ENCODE measurements around the gene ACAA1.
"Not testable (repeated sequence)": the region's sequence is repeated elsewhere in the genome, so short reads cannot be mapped to it uniquely, and the experiment has no call there.

Gene ACAA1

DNA sequence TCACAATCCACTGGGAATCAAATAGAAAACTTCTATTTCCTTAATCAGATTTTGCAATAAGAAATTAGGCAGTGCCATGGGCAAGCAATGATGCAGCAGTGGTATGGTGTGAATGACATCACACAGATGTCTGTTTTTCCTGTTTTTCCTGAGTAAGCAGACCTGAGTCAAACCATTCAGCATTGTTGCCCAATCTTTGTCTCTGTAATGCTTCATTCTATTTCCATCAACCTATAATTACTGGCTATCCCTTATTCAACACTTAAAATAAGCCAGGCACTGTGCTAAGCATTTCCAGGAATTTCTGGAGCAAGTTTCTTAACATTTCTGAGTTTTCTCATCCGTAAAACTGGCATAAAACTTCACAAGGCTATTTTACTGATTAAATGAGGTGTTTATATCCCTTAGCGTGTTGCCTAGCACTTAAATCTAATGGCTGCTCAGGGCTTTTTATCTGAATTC is 17.1 kb upstream of the ACAA1 start:
- DNase-seq = no peak

DNA sequence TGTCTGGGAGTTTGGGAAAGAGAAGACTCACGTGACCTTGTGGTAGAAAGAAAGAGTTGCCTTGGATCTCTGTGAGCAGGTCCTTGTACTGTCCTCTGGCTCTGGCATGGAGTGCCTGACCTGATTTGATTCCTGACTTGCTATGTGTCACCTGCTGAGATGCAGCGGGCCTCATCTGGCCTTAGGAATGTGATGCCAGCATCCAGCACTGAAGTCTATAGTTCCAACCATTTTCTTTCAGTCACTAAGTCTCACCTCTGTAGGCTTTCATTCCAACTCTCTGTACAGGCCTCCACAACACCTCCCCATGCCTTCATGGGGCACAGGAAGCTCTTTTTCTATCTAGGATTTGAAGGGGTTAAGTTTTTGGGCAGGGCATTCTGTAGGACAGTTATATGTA is 16.3 kb upstream of the ACAA1 start:
- DNase-seq = no peak

DNA sequence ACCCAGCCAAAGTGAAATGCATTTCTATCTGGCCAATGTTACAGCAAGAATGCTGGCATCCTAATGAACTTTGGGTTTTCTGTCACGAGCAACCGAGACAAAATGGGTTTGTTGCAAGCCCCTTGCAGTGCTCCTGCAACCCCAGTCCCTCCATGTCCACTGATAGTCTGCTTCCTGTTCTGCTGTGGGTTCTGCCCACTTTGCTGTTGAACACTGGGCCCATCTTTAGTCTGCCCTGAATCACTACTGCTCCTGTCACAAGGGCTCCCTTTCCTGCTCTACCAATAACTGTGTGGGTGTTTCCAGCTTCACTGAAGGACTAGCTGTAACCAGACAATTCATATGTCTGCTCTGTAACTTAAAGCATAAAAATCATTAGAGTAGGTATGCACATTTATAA is 15.7 kb upstream of the ACAA1 start:
- no peak for DNase-seq

DNA sequence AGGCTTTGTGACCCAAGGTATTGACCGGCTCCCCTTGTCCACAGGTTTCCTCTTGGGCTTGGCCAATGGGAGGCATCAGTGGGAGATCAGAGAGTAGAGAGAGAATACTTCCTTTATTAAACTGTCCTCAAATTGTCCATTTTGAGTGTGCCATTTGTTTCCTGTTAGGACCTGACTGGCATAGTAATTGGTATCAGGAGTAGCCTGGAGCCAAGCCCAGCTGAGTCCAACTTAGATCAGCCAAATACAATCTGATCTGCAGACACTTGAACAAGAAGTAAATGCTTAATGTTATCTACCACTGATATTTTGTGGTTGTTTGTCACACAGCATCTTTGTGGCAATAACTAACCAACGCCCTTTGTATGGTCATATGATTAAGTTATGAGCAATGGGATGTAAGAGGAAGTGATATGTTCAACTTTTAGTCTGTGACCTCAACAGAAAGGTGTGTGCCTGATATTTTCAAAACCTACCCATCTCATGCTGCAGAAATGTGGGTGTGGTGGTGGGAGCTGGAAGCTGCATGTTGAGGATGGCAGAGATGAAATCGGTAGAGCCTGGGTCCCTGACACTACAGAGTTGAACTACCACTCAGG is 14.8 kb upstream of the ACAA1 start:
- no peak for DNase-seq

DNA sequence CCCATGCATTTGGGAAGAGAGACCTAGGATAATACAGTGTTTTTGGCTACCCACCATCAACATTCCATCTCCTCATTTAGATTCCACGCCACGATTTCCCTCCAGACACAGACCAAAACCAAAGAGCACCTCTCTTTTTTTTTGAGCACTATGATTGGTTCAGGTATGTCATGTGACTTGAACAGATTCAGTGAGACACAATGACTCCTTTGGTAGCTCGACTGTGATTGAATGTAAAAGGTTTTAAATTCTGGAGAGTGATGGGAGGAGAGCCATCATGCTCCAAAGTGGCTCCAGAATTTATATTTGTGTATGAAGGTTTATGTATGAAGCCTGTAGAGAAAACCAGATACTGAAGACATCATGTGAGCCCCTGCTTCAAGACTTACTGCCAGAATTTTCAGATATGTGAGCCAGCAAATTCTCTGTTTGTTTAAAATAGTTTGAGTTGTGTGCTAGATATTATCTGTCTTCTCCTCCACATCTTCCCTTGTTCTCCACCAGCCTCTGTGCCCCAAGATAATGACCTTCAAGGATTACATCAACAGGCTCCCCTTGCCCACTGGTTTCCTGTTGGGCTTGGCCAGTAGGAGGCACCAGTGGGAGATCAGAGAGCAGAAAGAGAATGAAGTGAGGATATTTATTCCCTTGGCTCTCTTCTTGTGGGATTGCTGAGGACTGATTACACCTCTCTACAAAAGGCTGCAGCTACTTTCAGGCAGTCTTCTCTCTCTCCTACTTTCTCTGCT is 14.0 kb upstream of the ACAA1 start:
- no peak for DNase-seq

DNA sequence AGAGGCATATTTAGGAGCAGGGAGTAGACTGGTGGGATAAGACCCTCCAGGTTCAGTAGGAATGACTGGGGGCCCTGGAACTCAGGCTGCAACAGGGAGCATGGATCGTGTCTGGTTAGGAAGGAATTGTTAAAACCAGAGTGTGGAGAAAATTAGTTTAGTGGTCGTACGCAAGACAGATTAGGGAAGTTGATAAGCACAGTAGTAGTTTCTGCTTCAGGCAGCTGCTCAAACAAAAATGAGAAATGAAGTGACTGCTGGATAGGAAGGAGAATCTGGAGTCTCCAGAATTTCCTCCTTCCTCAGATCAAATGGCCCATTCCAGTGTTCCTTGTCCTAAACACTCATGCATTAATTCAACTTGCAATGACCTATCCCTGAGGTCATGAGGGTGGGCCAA is 12.8 kb upstream of the ACAA1 start:
- DNase-seq = no peak

DNA sequence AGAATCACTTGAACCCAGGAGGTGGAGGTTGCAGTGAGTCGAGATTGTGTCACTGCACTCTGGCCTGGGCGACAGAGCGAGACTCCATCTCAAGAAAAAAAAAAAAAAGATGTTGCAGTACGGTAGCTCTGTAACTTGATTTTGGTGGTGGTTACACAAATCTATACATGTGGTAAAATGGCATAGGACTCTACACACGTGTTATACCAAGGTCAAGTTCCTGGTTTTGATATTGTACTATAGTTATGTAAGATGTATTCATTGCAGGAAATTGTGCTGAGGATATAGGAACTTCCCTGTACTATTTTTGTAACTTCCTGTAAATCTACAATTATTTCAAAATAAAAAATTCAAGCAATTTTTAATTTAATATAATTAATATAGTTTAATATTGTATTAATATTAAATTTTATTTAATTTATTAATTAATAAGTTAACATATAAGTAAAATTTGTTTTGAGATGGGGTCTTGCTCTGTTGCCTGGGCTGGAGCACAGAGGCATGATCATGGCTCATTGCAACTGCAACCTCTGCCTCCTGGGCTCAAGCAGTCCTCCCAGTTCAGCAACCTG is 11.5 kb upstream of the ACAA1 start:
- DNase-seq = no peak

DNA sequence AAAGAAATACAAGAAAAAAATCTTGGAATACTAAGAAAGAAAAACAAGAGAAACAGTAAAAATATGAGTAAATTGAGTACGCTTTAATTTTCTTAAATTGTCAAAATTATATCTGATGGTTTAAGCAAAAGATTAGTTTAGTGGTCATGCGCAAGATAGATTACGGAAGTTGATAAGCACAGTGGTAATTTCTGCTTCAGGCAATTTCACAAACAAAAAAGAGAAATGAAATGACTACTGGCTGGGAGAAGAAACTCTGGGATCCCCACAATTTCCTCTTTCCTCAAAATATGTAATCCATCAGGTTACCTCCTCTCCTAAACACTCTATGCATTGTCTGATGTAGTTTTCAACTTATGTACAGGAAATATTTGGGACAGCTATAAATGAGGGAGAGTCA is 10.5 kb upstream of the ACAA1 start:
- no peak for DNase-seq

DNA sequence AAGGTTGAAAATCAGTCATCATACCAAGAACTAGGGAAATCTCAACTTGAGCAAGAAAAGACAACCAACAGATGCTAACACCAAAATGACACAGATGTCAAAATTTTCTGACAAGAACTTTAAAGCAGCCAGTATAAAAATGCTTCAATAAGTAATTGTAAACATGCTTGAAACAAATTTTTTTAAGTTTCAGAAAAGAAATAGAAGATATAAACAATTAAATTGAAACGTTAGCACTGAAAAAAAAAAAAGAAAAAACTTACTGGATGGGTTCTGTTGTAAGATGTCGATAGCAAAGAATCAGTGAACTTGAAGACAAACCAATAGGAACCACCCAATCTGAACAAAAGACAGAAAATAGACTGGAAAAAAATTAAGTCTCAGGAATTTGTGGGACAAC is 9.6 kb upstream of the ACAA1 start:
- DNase-seq = no peak

DNA sequence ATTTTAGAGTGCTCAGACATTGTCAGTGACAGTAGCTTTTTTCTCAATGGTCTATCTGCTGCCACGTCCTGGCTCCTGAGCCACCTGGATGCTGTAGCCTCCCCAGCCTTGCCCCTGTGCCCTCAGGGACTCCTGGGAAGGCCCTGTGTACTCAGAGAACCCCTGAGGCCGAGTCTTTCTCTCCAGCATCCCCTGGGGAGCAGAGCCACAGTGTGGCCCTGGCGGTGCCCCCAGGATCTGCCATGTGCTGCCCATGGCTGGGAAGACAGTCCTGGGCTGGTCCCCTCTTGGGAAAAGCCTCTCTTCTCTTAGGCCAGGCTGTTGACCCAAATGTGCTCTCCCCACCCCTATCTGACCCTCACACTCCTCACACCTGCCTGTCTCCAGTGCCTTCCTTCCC is 6.6 kb upstream of the ACAA1 start:
- no peak for DNase-seq

DNA sequence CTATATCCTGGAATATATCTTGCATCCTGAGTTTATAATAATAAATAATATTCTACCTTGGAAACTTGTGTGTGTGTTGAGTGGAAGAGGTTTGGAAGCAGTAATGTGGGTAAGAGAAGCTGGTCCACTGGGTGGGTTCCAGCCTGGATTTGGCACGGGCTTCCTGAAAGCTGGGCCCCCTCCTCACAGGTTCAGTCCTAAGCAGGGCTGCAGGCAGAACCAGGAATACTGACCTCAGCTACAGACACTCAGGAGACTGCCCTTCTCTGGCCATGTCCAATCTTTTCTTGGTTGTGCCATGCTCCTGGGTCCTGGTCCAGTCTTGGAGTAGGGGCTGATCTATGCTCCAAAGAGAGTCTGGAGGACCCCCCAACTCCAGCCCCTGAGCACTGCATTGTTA is 6.0 kb upstream of the ACAA1 start:
- DNase-seq = no peak

DNA sequence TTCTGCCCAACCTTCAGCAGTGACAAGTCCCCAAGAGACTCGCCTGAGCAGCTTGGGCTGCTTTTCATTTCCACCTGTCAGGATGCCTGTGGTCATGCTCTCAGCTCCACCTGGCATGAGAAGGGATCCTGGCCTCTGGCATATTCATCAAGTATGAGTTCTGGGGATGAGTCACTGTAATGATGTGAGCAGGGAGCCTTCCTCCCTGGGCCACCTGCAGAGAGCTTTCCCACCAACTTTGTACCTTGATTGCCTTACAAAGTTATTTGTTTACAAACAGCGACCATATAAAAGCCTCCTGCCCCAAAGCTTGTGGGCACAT is 5.0 kb upstream of the ACAA1 start:
- no peak for DNase-seq

DNA sequence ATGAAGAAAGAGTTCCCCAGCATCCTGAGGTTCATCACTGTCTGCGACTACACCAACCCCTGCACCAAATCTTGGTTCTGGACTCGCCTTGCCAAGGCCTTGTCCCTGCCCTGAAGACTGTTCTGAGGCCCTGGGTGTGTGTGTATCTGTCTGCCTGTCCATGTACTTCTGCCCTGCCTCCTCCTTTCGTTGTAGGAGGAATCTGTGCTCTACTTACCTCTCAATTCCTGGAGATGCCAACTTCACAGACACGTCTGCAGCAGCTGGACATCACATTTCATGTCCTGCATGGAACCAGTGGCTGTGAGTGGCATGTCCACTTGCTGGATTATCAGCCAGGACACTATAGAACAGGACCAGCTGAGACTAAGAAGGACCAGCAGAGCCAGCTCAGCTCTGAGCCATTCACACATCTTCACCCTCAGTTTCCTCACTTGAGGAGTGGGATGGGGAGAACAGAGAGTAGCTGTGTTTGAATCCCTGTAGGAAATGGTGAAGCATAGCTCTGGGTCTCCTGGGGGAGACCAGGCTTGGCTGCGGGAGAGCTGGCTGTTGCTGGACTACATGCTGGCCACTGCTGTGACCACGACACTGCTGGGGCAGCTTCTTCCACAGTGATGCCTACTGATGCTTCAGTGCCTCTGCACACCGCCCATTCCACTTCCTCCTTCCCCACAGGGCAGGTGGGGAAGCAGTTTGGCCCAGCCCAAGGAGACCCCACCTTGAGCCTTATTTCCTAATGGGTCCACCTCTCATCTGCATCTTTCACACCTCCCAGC is 4.4 kb upstream of the ACAA1 start:
- no peak for DNase-seq

DNA sequence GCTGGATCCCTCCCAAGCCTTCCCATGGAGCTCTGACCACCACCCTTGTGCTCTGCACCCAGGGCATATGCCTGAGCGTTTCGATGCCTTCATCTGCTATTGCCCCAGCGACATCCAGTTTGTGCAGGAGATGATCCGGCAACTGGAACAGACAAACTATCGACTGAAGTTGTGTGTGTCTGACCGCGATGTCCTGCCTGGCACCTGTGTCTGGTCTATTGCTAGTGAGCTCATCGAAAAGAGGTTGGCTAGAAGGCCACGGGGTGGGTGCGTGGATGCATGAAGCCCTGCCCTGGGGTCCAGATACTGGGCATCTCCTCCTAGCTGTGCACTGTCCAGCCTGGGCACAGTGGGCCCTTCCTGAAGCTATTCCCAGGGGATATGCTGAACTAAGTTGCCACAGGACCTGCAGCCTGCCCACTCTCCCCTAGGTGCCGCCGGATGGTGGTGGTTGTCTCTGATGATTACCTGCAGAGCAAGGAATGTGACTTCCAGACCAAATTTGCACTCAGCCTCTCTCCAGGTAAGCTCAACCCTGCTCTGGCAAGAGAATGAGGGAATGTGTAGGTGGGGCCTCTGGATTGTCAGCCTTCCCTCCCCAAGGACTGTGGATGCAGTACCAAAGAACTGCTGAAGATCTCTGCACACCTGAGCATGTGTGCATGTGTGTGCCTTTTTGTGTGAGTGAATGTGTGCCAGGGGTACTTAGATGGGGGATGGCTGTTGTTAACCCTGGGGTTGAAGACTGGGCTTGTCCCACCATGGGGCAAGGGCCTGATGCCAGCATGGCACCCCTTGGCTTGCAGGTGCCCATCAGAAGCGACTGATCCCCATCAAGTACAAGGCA is 3.6 kb upstream of the ACAA1 start:
- DNase-seq = no peak

DNA sequence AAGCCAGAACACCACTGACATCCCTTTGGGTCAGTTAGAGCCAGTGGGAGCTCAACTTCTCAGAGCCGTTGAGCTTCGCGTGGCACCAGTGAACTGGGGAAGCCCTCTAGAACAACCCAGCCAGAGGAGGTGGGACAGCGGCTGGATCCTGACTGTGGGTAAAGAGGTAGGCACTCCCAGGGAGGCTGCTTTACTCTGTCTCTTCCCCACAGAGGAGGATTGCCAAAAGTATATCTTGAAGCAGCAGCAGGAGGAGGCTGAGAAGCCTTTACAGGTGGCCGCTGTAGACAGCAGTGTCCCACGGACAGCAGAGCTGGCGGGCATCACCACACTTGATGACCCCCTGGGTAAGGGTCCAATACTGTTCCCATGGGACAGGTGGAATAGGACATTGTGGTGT is 2.7 kb upstream of the ACAA1 start:
- no peak for DNase-seq

DNA sequence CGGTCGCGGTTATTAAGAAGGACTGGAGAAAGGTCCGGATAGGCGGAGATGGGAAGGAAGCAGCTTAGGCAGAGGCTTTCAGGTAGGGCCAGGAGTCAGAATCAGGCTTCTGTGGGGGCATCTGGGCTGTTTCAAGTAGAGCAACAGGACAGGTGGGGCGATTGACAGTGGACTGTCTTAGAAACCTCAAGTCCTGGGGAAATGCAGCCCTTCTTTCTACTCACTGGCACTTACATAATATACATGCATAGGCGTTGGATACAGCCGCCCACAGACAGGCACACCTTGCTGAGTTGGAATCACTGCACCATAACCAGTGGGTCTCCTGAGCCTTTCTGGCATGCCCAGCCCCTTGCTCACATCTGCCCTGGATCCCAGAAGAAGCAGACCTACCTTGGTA is 2.3 kb upstream of the ACAA1 start:
- DNase-seq = no peak

DNA sequence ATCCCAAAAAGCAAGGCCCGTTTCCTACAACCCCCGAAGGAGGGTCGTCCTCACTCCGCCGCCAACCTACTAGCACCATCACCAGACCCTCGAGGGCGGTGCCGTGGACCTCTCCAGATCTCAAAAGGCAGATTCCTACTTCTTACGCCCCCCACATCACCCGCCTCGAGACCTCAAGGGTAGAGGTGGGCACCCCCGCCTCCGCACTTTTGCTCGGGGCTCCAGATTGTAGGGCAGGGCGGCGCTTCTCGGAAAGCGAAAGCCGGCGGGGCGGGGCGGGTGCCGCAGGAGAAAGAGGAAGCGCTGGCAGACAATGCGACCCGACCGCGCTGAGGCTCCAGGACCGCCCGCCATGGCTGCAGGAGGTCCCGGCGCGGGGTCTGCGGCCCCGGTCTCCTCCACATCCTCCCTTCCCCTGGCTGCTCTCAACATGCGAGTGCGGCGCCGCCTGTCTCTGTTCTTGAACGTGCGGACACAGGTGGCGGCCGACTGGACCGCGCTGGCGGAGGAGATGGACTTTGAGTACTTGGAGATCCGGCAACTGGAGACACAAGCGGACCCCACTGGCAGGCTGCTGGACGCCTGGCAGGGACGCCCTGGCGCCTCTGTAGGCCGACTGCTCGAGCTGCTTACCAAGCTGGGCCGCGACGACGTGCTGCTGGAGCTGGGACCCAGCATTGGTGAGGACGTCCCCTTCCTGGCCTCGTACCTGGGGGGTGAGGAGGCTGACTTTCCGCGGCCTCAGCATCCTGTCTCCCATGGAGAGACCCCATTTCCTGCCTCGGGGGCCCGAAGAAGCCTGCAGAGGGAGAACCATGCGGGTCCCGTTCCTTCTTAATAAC is 1.6 kb upstream of the ACAA1 start, which contains the start of gene MYD88:
TSS of gene MYD88 (plus strand) at position 313 of the 842 bp plus-strand sequence. CDS start at position 353, 40 bp downstream.
- peak; percentile 75 for DNase-seq

DNA sequence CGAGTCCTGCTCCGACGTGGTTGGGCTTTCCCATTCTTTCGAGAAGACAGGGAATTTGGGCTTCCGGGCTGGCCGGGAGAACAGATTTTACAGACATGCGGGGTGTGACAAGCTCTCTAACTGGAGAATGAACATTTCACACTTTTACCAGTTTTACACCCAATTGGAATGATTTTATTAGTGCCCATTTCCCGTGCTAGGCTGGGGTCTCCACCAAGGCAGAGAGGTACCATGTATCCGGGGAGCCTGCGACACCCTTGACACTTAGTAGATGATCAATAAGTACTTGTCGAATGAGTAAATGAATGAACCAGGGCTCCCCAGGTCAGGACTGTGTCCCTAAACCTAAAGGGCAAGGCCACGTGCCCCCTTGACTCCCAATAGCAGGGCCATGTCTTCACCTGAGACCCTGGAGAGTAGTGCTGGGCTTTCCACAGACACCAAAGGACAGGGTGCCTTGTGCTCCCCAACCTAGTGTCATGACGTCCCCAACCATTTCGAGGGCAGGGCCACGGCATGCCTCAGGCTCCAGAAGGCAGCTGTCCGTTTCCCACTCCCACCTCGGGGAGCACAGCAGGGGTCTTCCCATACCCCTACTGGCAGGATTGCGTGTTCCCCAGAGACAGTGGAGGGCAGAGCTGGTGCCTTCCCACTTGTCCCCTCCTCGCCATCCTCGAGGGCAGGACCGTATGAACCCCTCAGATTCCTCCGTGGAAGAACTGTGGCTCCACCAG is 855 bp upstream of the ACAA1 start:
- no peak for DNase-seq

DNA sequence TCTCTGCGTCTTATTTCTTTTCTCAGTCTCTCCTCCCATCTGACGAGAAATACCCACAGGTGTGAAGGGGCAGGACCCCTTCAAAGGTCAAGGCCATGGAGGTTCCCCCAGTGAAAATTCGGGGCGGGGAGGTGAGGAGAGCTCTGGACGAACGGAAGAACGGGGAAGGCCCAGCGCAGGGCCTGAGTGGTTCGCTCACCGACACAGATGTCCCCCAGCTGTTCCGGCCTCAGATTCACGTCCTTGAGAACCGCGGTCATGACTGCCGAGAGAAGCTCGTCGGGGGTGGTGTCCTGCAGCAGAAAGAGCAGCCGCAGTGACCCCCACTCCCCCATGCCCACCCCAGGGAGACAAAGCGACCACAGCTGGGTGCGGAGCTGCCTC is 542 bp downstream of the ACAA1 start:
- DNase-seq = no peak

DNA sequence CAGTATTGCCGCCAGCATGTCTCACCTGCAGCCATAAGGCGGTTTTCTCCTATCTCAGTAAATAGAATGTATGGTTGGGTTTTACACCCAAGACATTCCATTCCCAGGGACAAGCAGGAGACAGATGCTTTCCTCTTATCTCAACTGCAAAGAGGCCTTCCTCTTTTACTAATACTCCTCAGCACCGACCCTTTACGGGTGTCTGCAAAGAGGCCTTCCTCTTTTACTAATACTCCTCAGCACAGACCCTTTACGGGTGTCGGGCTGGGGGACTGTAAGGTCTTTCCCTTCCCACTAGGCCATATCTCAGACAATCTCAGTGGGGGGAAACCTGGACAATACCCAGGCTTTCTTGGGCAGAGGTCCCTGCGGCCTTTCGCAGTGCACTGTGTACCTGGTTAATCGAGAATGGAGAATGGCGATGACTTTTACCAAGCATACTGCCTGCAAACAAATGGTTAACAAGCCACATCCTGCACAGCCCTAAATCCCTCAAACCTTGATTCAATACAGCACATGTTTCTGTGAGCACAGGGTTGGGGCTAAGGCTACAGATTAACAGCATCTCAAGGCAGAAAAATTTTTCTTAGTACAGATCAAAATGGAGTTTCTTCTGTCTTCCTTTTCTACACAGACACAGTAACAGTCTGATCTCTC is 1.2 kb downstream of the ACAA1 start:
- DNase-seq = not testable (repeated sequence)

Measured in activated gamma-delta T cell (primary cell).